Colonic mucosa (tissue), 4 donors: ENCODE data around the gene DACT1. TPM values are rescaled to one million over a fixed set of nuclear protein-coding genes. Genes with fewer than 3 reads are reported as not detected.

Source experiments
- DNase-seq: peaks from one replicate; pipeline ENCODE4 v3.0.0-alpha.2; 2020
- H3K27ac ChIP-seq: fragments of 200-600 bp; one replicate; pipeline ENCODE4 v1.8.0; 2021
- H3K27me3 ChIP-seq: fragments of 200-600 bp; one replicate; pipeline ENCODE4 v1.8.0; 2021
- H3K36me3 ChIP-seq: fragments of 200-600 bp; one replicate; pipeline ENCODE4 v1.8.0; 2021
- H3K4me1 ChIP-seq: fragments of 200-600 bp; one replicate; pipeline ENCODE4 v1.8.0; 2021; ENCODE audit warnings: mild to moderate bottlenecking
- H3K4me3 ChIP-seq: fragments of 200-600 bp; one replicate; pipeline ENCODE4 v1.8.0; 2021
- H3K9ac ChIP-seq, 2 donors: one replicate each; pipeline ENCODE4 v1.7.0; 2013; ENCODE audit warnings: control low read depth in 2 of 2, low read depth in 2 of 2, low read length in 2 of 2
- H3K9me3 ChIP-seq: fragments of 200-600 bp; one replicate; pipeline ENCODE4 v1.8.0; 2021
- CTCF ChIP-seq: fragments of 200-600 bp; IDR thresholded peaks from one replicate; pipeline ENCODE4 v1.8.0; 2022; ENCODE audit warnings: antibody characterized with exemption, mild to moderate bottlenecking
- intact Hi-C: fragments of 100-400 bp; cut with DNase I; formaldehyde crosslinking; loops from one replicate; pipeline ENCODE4 v1.14.1; 2022
- total RNA-seq, 2 donors: library from RNA; stranded (reverse); fragmentation: NEBNext Ultra II Directional in 1 of 2; extraction: Animal tissue kit (Norgen Biotek cat#: 25700) in 1 of 2; gene quantifications; one replicate each; pipeline ENCODE4 v1.2.1, GENCODE V29; 2021
- donor health status: healthy.
- donor health status: DM: no; HTN: no; CAD: no.
- donor health status: DM: no; HTN: no; CAD: no.

The DACT1 gene
- total RNA-seq, 2 donors from 2014 or later = 1.5 to 4.9 TPM

GRCh38 chr14:58641509-58641908 is 3.7 kb downstream of the DACT1 start:
- peaks cover 16% of the 10 kb centered on the region for H3K27me3 ChIP-seq
- intact Hi-C loops = loop anchor here (5.0 to 10.0 kb wide), 2 partner anchors 183 to 381 kb away; no protein-coding TSS in a partner anchor
- H3K4me1 ChIP-seq = no peaks in the 10 kb centered on the region
- H3K36me3 ChIP-seq = no peaks in the 10 kb centered on the region
- no peak overlapping the region for H3K4me3 ChIP-seq
- H3K27ac ChIP-seq = no peak overlapping the region
- no peak overlapping the region for H3K9ac ChIP-seq
- TF ChIP-seq CTCF = no peak
- DNase-seq = no peak
- H3K9me3 ChIP-seq = no peaks in the 10 kb centered on the region

GRCh38 chr14:58643366-58643765 is 5.6 kb downstream of the DACT1 start:
- no peak overlapping the region for H3K9ac ChIP-seq
- intact Hi-C loops = loop anchor here (5.0 to 10.0 kb wide), 2 partner anchors 181 to 379 kb away; no protein-coding TSS in a partner anchor
- no peak for TF ChIP-seq CTCF
- H3K27me3 ChIP-seq = peaks cover 13% of the 10 kb centered on the region
- no peak overlapping the region for H3K27ac ChIP-seq
- no peaks in the 10 kb centered on the region for H3K9me3 ChIP-seq
- no peaks in the 10 kb centered on the region for H3K36me3 ChIP-seq
- no peak overlapping the region for H3K4me3 ChIP-seq
- DNase-seq = no peak
- no peaks in the 10 kb centered on the region for H3K4me1 ChIP-seq

GRCh38 chr14:58645641-58646040 is 7.9 kb downstream of the DACT1 start:
- no peak overlapping the region for H3K4me3 ChIP-seq
- no peak for TF ChIP-seq CTCF
- H3K27me3 ChIP-seq = no peaks in the 10 kb centered on the region
- no peak overlapping the region for H3K9ac ChIP-seq
- no peaks in the 10 kb centered on the region for H3K4me1 ChIP-seq
- H3K9me3 ChIP-seq = no peaks in the 10 kb centered on the region
- H3K27ac ChIP-seq = no peak overlapping the region
- DNase-seq = no peak
- intact Hi-C loops = loop anchor here (10.0 kb wide), 1 partner anchor 179 kb away; no protein-coding TSS in a partner anchor
- H3K36me3 ChIP-seq = no peaks in the 10 kb centered on the region

- Histone ChIP-seq H3K36me3 (no peaks in the 10 kb centered on the region), H3K9ac (no peak overlapping the region), H3K27ac (no peak overlapping the region), H3K4me1 (no peaks in the 10 kb centered on the region), H3K27me3 (no peaks in the 10 kb centered on the region), H3K9me3 (no peaks in the 10 kb centered on the region), H3K4me3 (no peak overlapping the region)
- DNase-seq = no peak
- TF ChIP-seq CTCF = no peak
- intact Hi-C loops = loop anchor here (10.0 kb wide), 1 partner anchor 178 kb away; no protein-coding TSS in a partner anchor
Measured at GRCh38 chr14:58646479-58646878, 8.7 kb downstream of the DACT1 start.

GRCh38 chr14:58647777-58648176 is 10.0 kb downstream of the DACT1 start:
- DNase-seq = no peak
- Histone ChIP-seq H3K4me3 (no peak overlapping the region), H3K9ac (no peak overlapping the region), H3K27me3 (no peaks in the 10 kb centered on the region), H3K36me3 (no peaks in the 10 kb centered on the region), H3K9me3 (no peaks in the 10 kb centered on the region), H3K27ac (no peak overlapping the region), H3K4me1 (no peaks in the 10 kb centered on the region)
- no peak for TF ChIP-seq CTCF
- intact Hi-C loops = loop anchor here (10.0 kb wide), 1 partner anchor 177 kb away; no protein-coding TSS in a partner anchor
